PC-3 (cell line): ENCODE results near the gene FBXO15. TPM values are rescaled to one million over a fixed set of nuclear protein-coding genes. Genes with fewer than 3 reads are reported as not detected.

ENCODE experiments used
- ATAC-seq: fragments of 200-7000 bp; cut with Tn5 transposase; 2 replicates; pipeline ENCODE4 v1.9.1; 2020; ENCODE audit warnings: mild to moderate bottlenecking, moderate library complexity
- BruUV-seq: library from RNA; stranded (reverse); fragments of 400-500 nt; replicated peaks from 2 replicates; lab custom pipeline; 2021; lab: Mats Ljungman, UMichigan
- CTCF ChIA-PET: fragments of 300-600 bp; sonication (Branson Sonifier 250); formaldehyde crosslinking; loops from one replicate; lab custom pipeline; 2022; ENCODE audit warnings: antibody characterized with exemption; lab: Charles Lee
- POLR2A ChIA-PET: fragments of 300-600 bp; sonication (Branson Sonifier 250); formaldehyde crosslinking; loops from one replicate; lab custom pipeline; 2022; ENCODE audit warnings: antibody characterized with exemption; ENCODE audit not compliant: unreplicated experiment; lab: Charles Lee
- DNase-seq: peaks from one replicate; pipeline ENCODE4 v3.0.0-alpha.2; 2015
- H2AFZ ChIP-seq: fragments of 300-600 bp; sonication (generic); 2 replicates; pipeline ENCODE4 v1.6.0; 2016; ENCODE audit warnings: antibody characterized with exemption, low read length
- H3F3A ChIP-seq: fragments of 300-600 bp; sonication (generic); one replicate; pipeline ENCODE4 v1.6.0; 2017; ENCODE audit warnings: antibody characterized with exemption, low read length, control low read depth, mild to moderate bottlenecking; ENCODE audit not compliant: unreplicated experiment
- H3K27ac ChIP-seq: fragments of 300-600 bp; sonication (generic); 2 replicates; pipeline ENCODE4 v1.5.1; 2016; ENCODE audit warnings: mild to moderate bottlenecking, low read length
- H3K27me3 ChIP-seq: fragments of 300-600 bp; sonication (generic); 2 replicates; pipeline ENCODE4 v1.6.1; 2016; ENCODE audit warnings: low read length, mixed read lengths
- H3K36me3 ChIP-seq: fragments of 300-600 bp; sonication (generic); 2 replicates; pipeline ENCODE4 v1.6.1; 2016; ENCODE audit warnings: low read depth, mixed run types, low read length, mixed read lengths
- H3K4me1 ChIP-seq: fragments of 300-600 bp; sonication (generic); 2 replicates; pipeline ENCODE4 v1.5.1; 2016; ENCODE audit warnings: low read length; ENCODE audit not compliant: insufficient read depth
- H3K4me2 ChIP-seq: fragments of 300-600 bp; sonication (generic); 2 replicates; pipeline ENCODE4 v1.6.0; 2016; ENCODE audit warnings: low read length
- H3K4me3 ChIP-seq: fragments of 300-600 bp; sonication (generic); 2 replicates; pipeline ENCODE4 v1.5.1; 2016; ENCODE audit warnings: mild to moderate bottlenecking, low read length, mixed read lengths
- H3K79me2 ChIP-seq: fragments of 300-600 bp; sonication (generic); 2 replicates; pipeline ENCODE4 v1.6.1; 2017; ENCODE audit warnings: low read length, mixed read lengths
- H3K9ac ChIP-seq: fragments of 300-600 bp; sonication (generic); 2 replicates; pipeline ENCODE4 v1.6.0; 2016; ENCODE audit warnings: mild to moderate bottlenecking, low read length
- H3K9me2 ChIP-seq: fragments of 300-600 bp; sonication (generic); replicated peaks from 2 replicates; pipeline ENCODE4 v1.6.1; 2016; ENCODE audit warnings: mixed run types, low read length, mixed read lengths
- H3K9me3 ChIP-seq: fragments of 300-600 bp; sonication (generic); 2 replicates; pipeline ENCODE4 v1.6.1; 2016; ENCODE audit warnings: low read length, mixed read lengths
- H4K20me1 ChIP-seq: fragments of 300-600 bp; sonication (generic); 2 replicates; pipeline ENCODE4 v1.6.1; 2016; ENCODE audit warnings: low read length, mixed read lengths
- EZH2 ChIP-seq: fragments of 300-600 bp; sonication (generic); IDR thresholded peaks from one replicate; pipeline ENCODE4 v1.6.1; 2017; ENCODE audit warnings: antibody characterized with exemption, mild to moderate bottlenecking, low read length; ENCODE audit not compliant: unreplicated experiment
- EZH2phosphoT487 ChIP-seq: fragments of 300-600 bp; sonication (generic); IDR thresholded peaks from 2 replicates; pipeline ENCODE4 v1.6.1; 2018; ENCODE audit warnings: mild to moderate bottlenecking, antibody characterized with exemption, low read length, borderline replicate concordance
- intact Hi-C: fragments of 100-400 bp; cut with micrococcal nuclease; formaldehyde crosslinking; loops from 2 replicates; pipeline ENCODE4 v1.9.0; 2023
- total RNA-seq: library from RNA; depleted of rRNA; stranded (reverse); fragments of >200 nt; gene quantifications from 2 replicates; pipeline ENCODE4 v1.2.3, GENCODE V29; 2014
- TF ChIP-seq, protein P1 (sequence below): fragments of 300-600 bp; sonication (generic); conservative IDR thresholded peaks from 2 replicates; pipeline ENCODE4 v1.5.1; 2017; ENCODE audit warnings: antibody characterized with exemption, low read depth, mild to moderate bottlenecking, low read length

FBXO15 gene
- total RNA-seq, 1 experiment from 2014 or later: 0.87 TPM

DNA sequence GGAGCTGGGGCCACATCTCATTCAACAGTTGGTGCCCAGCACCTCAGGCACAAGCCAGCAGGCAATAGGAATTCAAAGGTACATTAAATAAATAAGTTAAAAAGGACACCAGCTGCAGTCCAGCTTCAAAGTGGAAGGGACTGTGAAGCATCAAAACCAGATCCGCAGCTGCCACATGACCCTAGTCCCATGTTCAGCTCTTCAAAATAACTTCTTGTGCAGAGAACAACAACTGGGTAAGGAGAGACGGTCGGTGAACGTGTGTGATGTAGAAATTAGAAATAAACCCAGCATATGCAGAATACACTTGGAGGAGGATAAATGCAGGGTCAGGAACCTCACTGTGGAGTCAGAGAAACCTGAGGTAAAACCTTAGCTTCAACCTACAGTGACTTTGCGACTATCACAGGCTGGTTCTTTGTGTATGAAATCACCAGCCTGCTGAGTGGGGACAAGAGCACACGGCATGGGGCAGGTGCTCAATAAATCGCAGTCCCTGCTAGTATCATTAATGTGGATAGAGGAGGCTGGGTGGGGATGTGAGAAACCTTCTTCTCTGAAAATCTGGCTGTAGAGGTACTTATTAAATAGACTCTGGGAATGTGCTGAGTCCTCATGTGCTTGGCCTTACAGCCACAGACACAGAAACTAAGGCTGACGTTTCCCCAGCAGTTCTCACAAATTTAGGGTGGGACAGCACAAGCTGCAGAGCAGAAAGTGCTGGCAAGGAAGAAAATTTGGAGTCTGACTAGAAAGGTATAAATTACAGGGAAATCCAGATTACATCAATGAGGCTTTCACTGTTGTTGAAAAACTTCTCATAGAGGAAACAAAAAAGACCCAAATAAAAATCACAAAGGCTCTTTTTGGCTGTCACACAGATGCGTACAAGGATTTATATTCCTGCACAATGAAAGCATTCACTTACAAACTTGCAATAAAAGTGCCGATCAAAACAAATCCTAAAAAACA is 20.7 kb downstream of the FBXO15 start:
- Histone ChIP-seq H2AFZ (no peak overlapping the region), H3K4me1 (no peaks in the 10 kb centered on the region), H3K79me2 (no peaks in the 10 kb centered on the region), H3K9me3 (no peaks in the 10 kb centered on the region), H3K4me3 (no peak overlapping the region), H3K4me2 (no peak overlapping the region), H3F3A (no peaks in the 10 kb centered on the region), H3K27me3 (peaks cover 29% of the 10 kb centered on the region), H3K9me2 (no peaks in the 10 kb centered on the region), H3K9ac (no peak overlapping the region), H4K20me1 (no peaks in the 10 kb centered on the region), H3K36me3 (no peaks in the 10 kb centered on the region), H3K27ac (no peak overlapping the region)
- ATAC-seq: no peak
- POLR2A ChIA-PET: no interaction called here
- intact Hi-C loops: no loop called here
- TF ChIP-seq, protein P1, sequence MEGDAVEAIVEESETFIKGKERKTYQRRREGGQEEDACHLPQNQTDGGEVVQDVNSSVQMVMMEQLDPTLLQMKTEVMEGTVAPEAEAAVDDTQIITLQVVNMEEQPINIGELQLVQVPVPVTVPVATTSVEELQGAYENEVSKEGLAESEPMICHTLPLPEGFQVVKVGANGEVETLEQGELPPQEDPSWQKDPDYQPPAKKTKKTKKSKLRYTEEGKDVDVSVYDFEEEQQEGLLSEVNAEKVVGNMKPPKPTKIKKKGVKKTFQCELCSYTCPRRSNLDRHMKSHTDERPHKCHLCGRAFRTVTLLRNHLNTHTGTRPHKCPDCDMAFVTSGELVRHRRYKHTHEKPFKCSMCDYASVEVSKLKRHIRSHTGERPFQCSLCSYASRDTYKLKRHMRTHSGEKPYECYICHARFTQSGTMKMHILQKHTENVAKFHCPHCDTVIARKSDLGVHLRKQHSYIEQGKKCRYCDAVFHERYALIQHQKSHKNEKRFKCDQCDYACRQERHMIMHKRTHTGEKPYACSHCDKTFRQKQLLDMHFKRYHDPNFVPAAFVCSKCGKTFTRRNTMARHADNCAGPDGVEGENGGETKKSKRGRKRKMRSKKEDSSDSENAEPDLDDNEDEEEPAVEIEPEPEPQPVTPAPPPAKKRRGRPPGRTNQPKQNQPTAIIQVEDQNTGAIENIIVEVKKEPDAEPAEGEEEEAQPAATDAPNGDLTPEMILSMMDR: no peak
- TF ChIP-seq EZH2 (no peak), EZH2phosphoT487 (no peak)
- DNase-seq: no peak
- BruUV-seq: no TSS peak
- CTCF ChIA-PET: no interaction called here

DNA sequence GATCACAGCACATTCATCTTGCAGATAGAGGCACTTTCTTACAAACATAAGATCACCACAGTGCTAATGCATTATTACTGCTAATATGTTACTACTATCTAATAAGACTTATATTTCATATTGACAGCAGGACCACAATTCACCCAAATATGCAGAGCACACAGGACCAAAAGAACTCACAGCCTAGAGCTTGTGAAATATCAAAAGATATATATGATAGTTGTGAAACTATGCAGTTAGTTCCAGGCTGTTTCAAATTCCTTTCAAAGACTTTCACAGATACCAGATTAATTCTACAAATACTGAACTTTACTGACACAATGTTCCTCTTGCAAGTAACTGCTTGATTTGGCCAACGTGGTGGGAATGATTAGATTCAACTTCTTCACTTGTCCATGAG is 23.0 kb downstream of the FBXO15 start:
- ATAC-seq: no peak
- POLR2A ChIA-PET: no interaction called here

DNA sequence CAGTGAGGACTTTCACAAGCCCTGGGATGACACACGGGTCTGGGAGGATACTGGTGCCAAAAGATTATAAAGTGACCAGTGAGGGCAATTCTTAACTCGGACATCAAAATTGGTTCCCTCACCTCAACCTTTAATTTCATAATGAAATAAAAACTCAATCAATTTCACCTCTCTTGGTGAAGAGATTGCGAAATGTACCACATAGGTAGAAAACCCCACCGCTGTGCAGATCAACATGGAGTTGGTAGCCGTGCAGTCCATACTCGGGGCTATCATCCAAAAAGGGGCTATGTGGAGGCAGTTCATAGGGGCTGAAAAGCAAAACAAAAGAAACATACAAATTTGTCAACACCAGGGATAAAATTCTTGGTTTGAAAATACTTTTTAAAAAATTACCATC is 24.4 kb downstream of the FBXO15 start:
- Histone ChIP-seq H3K79me2 (no peaks in the 10 kb centered on the region), H3K27me3 (peaks cover 33% of the 10 kb centered on the region), H2AFZ (no peak overlapping the region), H3K36me3 (no peaks in the 10 kb centered on the region), H3F3A (no peaks in the 10 kb centered on the region), H3K4me2 (no peak overlapping the region), H3K9ac (no peak overlapping the region), H3K4me3 (no peak overlapping the region), H3K27ac (no peak overlapping the region), H4K20me1 (no peaks in the 10 kb centered on the region), H3K4me1 (no peaks in the 10 kb centered on the region), H3K9me3 (no peaks in the 10 kb centered on the region), H3K9me2 (no peaks in the 10 kb centered on the region)
- BruUV-seq: no TSS peak
- intact Hi-C loops: no loop called here
- POLR2A ChIA-PET: no interaction called here
- no peak for TF ChIP-seq EZH2phosphoT487
- TF ChIP-seq, protein P1: no peak
- TF ChIP-seq EZH2: no peak
- no peak for ATAC-seq
- no peak for DNase-seq
- CTCF ChIA-PET: no interaction called here

More for the DNA sequence above, 23.0 kb downstream of the FBXO15 start:
- Histone ChIP-seq H3K27me3 (peaks cover 33% of the 10 kb centered on the region), H3K4me2 (no peak overlapping the region), H3K9ac (no peak overlapping the region), H3K36me3 (no peaks in the 10 kb centered on the region), H3K4me1 (no peaks in the 10 kb centered on the region), H3K79me2 (no peaks in the 10 kb centered on the region), H3K9me3 (no peaks in the 10 kb centered on the region), H3F3A (no peaks in the 10 kb centered on the region), H3K27ac (no peak overlapping the region), H2AFZ (no peak overlapping the region), H3K4me3 (no peak overlapping the region), H3K9me2 (no peaks in the 10 kb centered on the region), H4K20me1 (no peaks in the 10 kb centered on the region)
- no peak for TF ChIP-seq EZH2
- CTCF ChIA-PET: no interaction called here
- BruUV-seq: no TSS peak
- no peak for DNase-seq
- intact Hi-C loops: no loop called here
